Natural killer cell (primary cell): ENCODE data around the gene VAT1. TPM values are rescaled to one million over a fixed set of nuclear protein-coding genes. Genes with fewer than 3 reads are reported as not detected.
A peak's percentile ranks its signal among the peaks of the same experiment; 100 is the strongest.

Experiments used
- ATAC-seq, 3 donors: fragments of 150-1000 bp in 2 of 3; fragments of 200-7000 bp in 1 of 3; cut with Tn5 transposase; 1 replicate in 1 of 3; 2 replicates in 2 of 3; pipeline ENCODE4 v1.10.0; 2021; ENCODE audit warnings: mild to moderate bottlenecking in 2 of 3, moderate library complexity in 2 of 3
- DNase-seq, 2 donors: peaks; one replicate each; pipeline versions ENCODE4 v3.0.0 to v3.0.0-alpha.2; 2013 to 2021; ENCODE audit warnings: mixed read lengths in 1 of 2
- H3K27ac ChIP-seq: one replicate; pipeline ENCODE4 v1.5.1; 2013; ENCODE audit warnings: mild to moderate bottlenecking, low read length
- H3K27me3 ChIP-seq: one replicate; pipeline ENCODE4 v1.6.1; 2013; ENCODE audit warnings: low read length; ENCODE audit not compliant: control insufficient read depth, insufficient read depth
- H3K36me3 ChIP-seq: one replicate; pipeline ENCODE4 v1.6.1; 2013; ENCODE audit warnings: low read length; ENCODE audit not compliant: control insufficient read depth, insufficient read depth
- H3K4me1 ChIP-seq: one replicate; pipeline ENCODE4 v1.6.1; 2013; ENCODE audit warnings: low read length; ENCODE audit not compliant: control insufficient read depth, insufficient read depth
- H3K4me3 ChIP-seq: one replicate; pipeline ENCODE4 v1.5.1; 2013; ENCODE audit warnings: low read length
- H3K9me3 ChIP-seq: one replicate; pipeline ENCODE4 v1.6.1; 2013; ENCODE audit warnings: low read length; ENCODE audit not compliant: control insufficient read depth, insufficient read depth
- H3K27ac Mint-ChIP-seq, 2 donors: one replicate each; pipeline ENCODE4 v1.8.0; 2022; ENCODE audit warnings: mild to moderate bottlenecking in 2 of 2, mixed read lengths in 2 of 2, moderate library complexity in 1 of 2
- H3K27me3 Mint-ChIP-seq, 2 donors: one replicate each; pipeline ENCODE4 v1.8.0; 2022; ENCODE audit warnings: low read depth in 2 of 2, mixed read lengths in 2 of 2
- H3K36me3 Mint-ChIP-seq: one replicate; pipeline ENCODE4 v1.8.0; 2022; ENCODE audit warnings: mixed read lengths
- H3K4me1 Mint-ChIP-seq, 2 donors: one replicate each; pipeline ENCODE4 v1.8.0; 2022; ENCODE audit warnings: mixed read lengths in 2 of 2
- H3K4me3 Mint-ChIP-seq: one replicate; pipeline ENCODE4 v1.8.0; 2022; ENCODE audit warnings: mild to moderate bottlenecking, moderate library complexity, mixed read lengths
- H3K9me3 Mint-ChIP-seq, 2 donors: one replicate each; pipeline ENCODE4 v1.8.0; 2022; ENCODE audit warnings: mixed read lengths in 2 of 2
- CTCF ChIP-seq: fragments of 200-600 bp; IDR thresholded peaks from one replicate; pipeline ENCODE4 v1.8.0; 2022; ENCODE audit warnings: antibody characterized with exemption
- WGBS: methylation state at CpG from one replicate; pipeline ENCODE4 v1.1.7; 2013; ENCODE audit warnings: missing lambda C conversion rate; ENCODE audit not compliant: insufficient coverage; 5-methylcytosine and 5-hydroxymethylcytosine counted together
- intact Hi-C: fragments of 100-400 bp; cut with micrococcal nuclease; formaldehyde crosslinking; loops from one replicate; pipeline ENCODE4 v1.14.2; 2022
- total RNA-seq, 4 donors: library from RNA; stranded (reverse); fragments of 120-200 nt in 1 of 4; gene quantifications; one replicate each; pipeline versions ENCODE4 v1.2.3 to v1.2.4, GENCODE V29; 2013 to 2022

VAT1 gene
- total RNA-seq, 3 donors from 2014 or later (not counting 1 experiment from before 2014, with no cell fraction given) = 21.1 to 32.1 (median 31.9) TPM

- peak; percentile 49 for TF ChIP-seq CTCF
- DNase-seq (peak; percentile 75 to 89), ATAC-seq (peak; percentile 68 to 77 (median 72))
- intact Hi-C loops = loop anchor here (2.0 to 10.0 kb wide), 6 partner anchors 100 to 458 kb away; partner anchors contain the start of genes BRCA1, DHX8 and NBR1
- Histone ChIP-seq H3K36me3 (no peaks in the 10 kb centered on the region), H3K4me1 (peaks cover 34% of the 10 kb centered on the region), H3K4me3 (peak within 1 kb of the TSS; percentile 63), H3K9me3 (no peaks in the 10 kb centered on the region), H3K27me3 (no peaks in the 10 kb centered on the region), H3K27ac (peak within 1 kb of the TSS; percentile 59)
- H3K4me1 Mint-ChIP-seq = peaks cover 10 to 32% of the 10 kb centered on the region in 2 donors
- H3K36me3 Mint-ChIP-seq = no peaks in the 10 kb centered on the region
- H3K27me3 Mint-ChIP-seq = no peaks in the 10 kb centered on the region
- under 1% methylated on average over 52 of the region's 61 CpGs for WGBS
- H3K9me3 Mint-ChIP-seq = no peaks in the 10 kb centered on the region
- peak within 1 kb of the TSS; percentile 81 to 95 for H3K27ac Mint-ChIP-seq
- H3K4me3 Mint-ChIP-seq = peak within 1 kb of the TSS; percentile 95
Observed at GRCh38 chr17:43024407-43025289, 2.5 kb upstream of the VAT1 start, which contains the start of gene RND2. Gene RND2 (plus strand): TSS chr17:43025231. CDS start chr17:43025348, 117 bp downstream.

GRCh38 chr17:43020789-43021740 is 1.1 kb downstream of the VAT1 start:
- peak; percentile 26 to 73 for DNase-seq

GRCh38 chr17:43020030-43020621 is 2.1 kb downstream of the VAT1 start:
- H3K4me1 ChIP-seq = peaks cover 31% of the 10 kb centered on the region
- WGBS = 95% methylated on average over 4 of the region's 6 CpGs
- DNase-seq = no peak
- no peak for TF ChIP-seq CTCF
- no peak for ATAC-seq
- no peaks in the 10 kb centered on the region for H3K36me3 ChIP-seq
- Mint-ChIP-seq H3K4me3 (peak overlapping the region; percentile 78), H3K9me3 (no peaks in the 10 kb centered on the region), H3K27ac (peak overlapping the region in 1 of 2 donors; percentile 68), H3K4me1 (peaks cover 10 to 42% of the 10 kb centered on the region in 2 donors), H3K36me3 (no peaks in the 10 kb centered on the region), H3K27me3 (no peaks in the 10 kb centered on the region)
- intact Hi-C loops = loop anchor here (5.0 to 10.0 kb wide), 5 partner anchors 105 to 345 kb away; partner anchors contain the start of genes BRCA1 and NBR1
- H3K27me3 ChIP-seq = no peaks in the 10 kb centered on the region
- H3K9me3 ChIP-seq = no peaks in the 10 kb centered on the region
- H3K27ac ChIP-seq = no peak overlapping the region
- no peak overlapping the region for H3K4me3 ChIP-seq

More at GRCh38 chr17:43020789-43021740, 1.1 kb downstream of the VAT1 start:
- Histone ChIP-seq H3K27me3 (no peaks in the 10 kb centered on the region), H3K9me3 (no peaks in the 10 kb centered on the region), H3K4me3 (peak overlapping the region; percentile 79), H3K36me3 (no peaks in the 10 kb centered on the region), H3K4me1 (peaks cover 34% of the 10 kb centered on the region), H3K27ac (peak overlapping the region; percentile 11)
- no peaks in the 10 kb centered on the region for H3K9me3 Mint-ChIP-seq
- peak overlapping the region; percentile 90 for H3K4me3 Mint-ChIP-seq
- TF ChIP-seq CTCF = no peak
- peak in 2 of 3 donors; percentile 7 to 25 for ATAC-seq
- intact Hi-C loops = loop anchor here (5.0 to 10.0 kb wide), 5 partner anchors 104 to 344 kb away; partner anchors contain the start of genes BRCA1 and NBR1
- no peaks in the 10 kb centered on the region for H3K27me3 Mint-ChIP-seq
- no peaks in the 10 kb centered on the region for H3K36me3 Mint-ChIP-seq
- H3K4me1 Mint-ChIP-seq = peaks cover 10 to 46% of the 10 kb centered on the region in 2 donors
- peak overlapping the region in 1 of 2 donors; percentile 78 for H3K27ac Mint-ChIP-seq
- 30% methylated on average over 20 of the region's 40 CpGs for WGBS
